ENCODE data around the gene ZC3H6. TPM values are rescaled to one million over a fixed set of nuclear protein-coding genes. Genes with fewer than 3 reads are reported as not detected.
"Not testable (repeated sequence)": the region's sequence is repeated elsewhere in the genome, so short reads cannot be mapped to it uniquely, and the experiment has no call there.

ZC3H6 gene
- total RNA-seq, 1 experiment from 2014 or later: 10.0 TPM

- DNase-seq (ENCODE audit: low spot score) (no peak), ATAC-seq (peak; percentile 62)
- H3K27ac Mint-ChIP-seq: no peak overlapping the region
- no peak overlapping the region for H3K4me3 Mint-ChIP-seq
- no peak for TF ChIP-seq ERG (CRISPR knock-in tag; IDR thresholded peaks at IDR 0.05)
- TF ChIP-seq NFE2L1 (CRISPR knock-in tag; IDR thresholded peaks at IDR 0.05): no peak
- no peak for TF ChIP-seq HMGA2 (CRISPR knock-in tag; IDR thresholded peaks at IDR 0.05)
- no peak for TF ChIP-seq ETV6 (CRISPR knock-in tag; IDR thresholded peaks at IDR 0.05)
- TF ChIP-seq NFYB (CRISPR knock-in tag; conservative IDR thresholded peaks at IDR 0.05; ENCODE audit: low read depth): no peak
- no peak for TF ChIP-seq GRHL2 (CRISPR knock-in tag; IDR thresholded peaks at IDR 0.05; ENCODE audit: insufficient replicate concordance, severe bottlenecking)
- TF ChIP-seq ZNF317 (CRISPR knock-in tag; IDR thresholded peaks at IDR 0.05; ENCODE audit: borderline replicate concordance, low read depth): no peak
- TF ChIP-seq STAT6 (CRISPR knock-in tag; conservative IDR thresholded peaks at IDR 0.05; ENCODE audit: low read depth): no peak
- H3K27me3 Mint-ChIP-seq (ENCODE audit: low read depth): no peaks in the 10 kb centered on the region
- ChIA-PET CTCF (no interaction called here), POLR2A (no interaction called here)
- H3K4me1 Mint-ChIP-seq: peaks cover 7% of the 10 kb centered on the region; the same call in 1 of the 2 replicates
- peaks cover 11% of the 10 kb centered on the region for H3K9me3 Mint-ChIP-seq
- H3K36me3 Mint-ChIP-seq: peaks cover 3% of the 10 kb centered on the region
These were observed 68.6 kb downstream of the ZC3H6 start for GRCh38 chr2:112343827-112344585.

GRCh38 chr2:112345030-112346027, 69.9 kb downstream of the ZC3H6 start:
- peaks cover 11% of the 10 kb centered on the region for H3K9me3 Mint-ChIP-seq

GRCh38 chr2:112352292-112352691, 76.9 kb downstream of the ZC3H6 start:
- DNase-seq (ENCODE audit: low spot score); H3K36me3 Mint-ChIP-seq; POLR2A ChIA-PET: not testable (repeated sequence)

More at GRCh38 chr2:112345030-112346027, 69.9 kb downstream of the ZC3H6 start:
- no peak for TF ChIP-seq ZNF317 (CRISPR knock-in tag; IDR thresholded peaks at IDR 0.05; ENCODE audit: borderline replicate concordance, low read depth)
- no peak for TF ChIP-seq NR3C1 (CRISPR knock-in tag; conservative IDR thresholded peaks at IDR 0.05; ENCODE audit: low read depth)
- TF ChIP-seq ATF3 (CRISPR knock-in tag; conservative IDR thresholded peaks at IDR 0.05): no peak
- TF ChIP-seq ERG (CRISPR knock-in tag; IDR thresholded peaks at IDR 0.05): no peak
- DNase-seq (ENCODE audit: low spot score) (no peak), ATAC-seq (peak; percentile 76)
- no peaks in the 10 kb centered on the region for H3K27me3 Mint-ChIP-seq (ENCODE audit: low read depth)
- no peak overlapping the region for H3K27ac Mint-ChIP-seq
- H3K4me1 Mint-ChIP-seq: peaks cover 7% of the 10 kb centered on the region; the same call in 1 of the 2 replicates
- H3K36me3 Mint-ChIP-seq: peaks cover 3% of the 10 kb centered on the region
- CTCF ChIA-PET: interaction anchor here (0.9 to 1.1 kb wide), 3 partner anchors 20 to 90 kb away, joined by 3 to 8 read pairs (median 3); partner anchors contain the start of gene ZC3H8
- POLR2A ChIA-PET: no interaction called here
- no peak overlapping the region for H3K4me3 Mint-ChIP-seq

GRCh38 chr2:112352809-112353603, 77.6 kb downstream of the ZC3H6 start:
- H3K36me3 Mint-ChIP-seq; ATAC-seq; H3K9me3 Mint-ChIP-seq; H3K27me3 Mint-ChIP-seq (ENCODE audit: low read depth); H3K4me3 Mint-ChIP-seq; DNase-seq (ENCODE audit: low spot score); CTCF ChIA-PET; H3K27ac Mint-ChIP-seq; POLR2A ChIA-PET; H3K4me1 Mint-ChIP-seq: not testable (repeated sequence)

More at GRCh38 chr2:112352292-112352691, 76.9 kb downstream of the ZC3H6 start:
- CTCF ChIA-PET; H3K9me3 Mint-ChIP-seq; ATAC-seq; H3K4me1 Mint-ChIP-seq; H3K27me3 Mint-ChIP-seq (ENCODE audit: low read depth); H3K4me3 Mint-ChIP-seq: not testable (repeated sequence)
- H3K27ac Mint-ChIP-seq: peak overlapping the region; percentile 62

GRCh38 chr2:112354335-112354734, 78.9 kb downstream of the ZC3H6 start:
- H3K27ac Mint-ChIP-seq; H3K27me3 Mint-ChIP-seq (ENCODE audit: low read depth); ATAC-seq; H3K4me1 Mint-ChIP-seq; CTCF ChIA-PET; H3K4me3 Mint-ChIP-seq; H3K36me3 Mint-ChIP-seq; POLR2A ChIA-PET; DNase-seq (ENCODE audit: low spot score): not testable (repeated sequence)
- H3K9me3 Mint-ChIP-seq: peaks cover 11% of the 10 kb centered on the region

GRCh38 chr2:112360055-112360454, 84.7 kb downstream of the ZC3H6 start:
- H3K27me3 Mint-ChIP-seq (ENCODE audit: low read depth); H3K4me1 Mint-ChIP-seq; H3K4me3 Mint-ChIP-seq; H3K27ac Mint-ChIP-seq; CTCF ChIA-PET; H3K36me3 Mint-ChIP-seq; DNase-seq (ENCODE audit: low spot score); ATAC-seq: not testable (repeated sequence)
- POLR2A ChIA-PET: interaction anchor here (0.7 kb wide), 1 partner anchor 449 kb away, joined by 3 read pairs; no protein-coding TSS in a partner anchor
- peaks cover 15% of the 10 kb centered on the region for H3K9me3 Mint-ChIP-seq

All from WTC11 (cell line).